OCI-LY7 (cell line): ENCODE measurements around the gene SLC24A4.

Source experiments
- CTCF ChIP-seq: fragments of 200-600 bp; sonication (generic); conservative IDR thresholded peaks from 2 replicates; pipeline ENCODE4 v1.5.1; 2014; ENCODE audit warnings: mild to moderate bottlenecking, antibody characterized with exemption, low read length, moderate library complexity, mixed read lengths
- EZH2phosphoT487 ChIP-seq: fragments of 200-600 bp; sonication (generic); IDR thresholded peaks from 2 replicates; pipeline ENCODE4 v1.6.1; 2018; ENCODE audit warnings: low read depth, borderline replicate concordance, mild to moderate bottlenecking, mixed run types, antibody characterized with exemption, low read length, moderate library complexity, mixed read lengths

DNA sequence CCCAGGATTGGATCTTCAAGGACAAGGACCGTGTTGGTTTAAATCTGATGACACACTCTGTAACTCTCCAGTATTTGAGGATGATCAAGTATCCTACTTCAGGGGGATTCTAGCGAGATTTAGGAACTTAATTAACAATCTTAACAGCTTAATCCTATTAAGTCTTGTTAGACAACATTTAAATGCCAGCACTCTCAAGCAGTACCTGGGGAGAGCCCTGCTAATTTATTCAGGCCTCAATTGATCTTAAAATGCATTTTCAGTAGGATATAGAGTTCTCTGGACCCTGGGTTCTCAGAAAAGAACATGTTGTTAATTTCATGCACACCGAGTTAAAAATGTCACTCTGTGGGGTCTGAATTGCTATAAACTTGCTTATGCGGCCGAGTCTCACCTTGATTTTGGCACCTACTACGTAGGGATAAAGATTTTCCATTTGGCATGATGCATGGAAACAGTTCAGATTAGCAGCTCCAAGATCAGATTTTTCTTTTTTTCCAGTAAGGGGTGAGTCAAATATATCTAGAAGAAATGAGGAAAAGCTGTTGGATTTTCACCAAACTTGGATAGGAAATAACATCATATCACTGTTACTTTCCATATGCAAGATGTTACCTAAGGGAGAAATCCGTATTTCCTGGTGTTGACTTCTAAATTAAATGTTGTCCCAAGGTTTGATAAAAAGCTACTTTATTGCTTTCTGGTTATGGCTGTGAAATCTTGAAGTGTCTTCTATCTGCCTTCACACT lies 76.1 kb downstream of the SLC24A4 start:
- no peak for TF ChIP-seq CTCF
- no peak for TF ChIP-seq EZH2phosphoT487
